SK-N-SH treated with all-trans-retinoic acid at 6 μM for 48 hours (cell line): Measurements from ENCODE around the gene RNASEH2B.
A peak's percentile ranks its signal among the peaks of the same experiment; 100 is the strongest.

Experiments used
- ATAC-seq: fragments of 200-7000 bp; cut with Tn5 transposase; 3 replicates; pipeline ENCODE4 v1.9.1; 2020; ENCODE audit warnings: mild to moderate bottlenecking, moderate library complexity
- ARNTL ChIP-seq: fragments of 450-650 bp; formaldehyde crosslinking; IDR thresholded peaks from 2 replicates; pipeline ENCODE4 v1.5.0; 2020; ENCODE audit warnings: low read depth, mild to moderate bottlenecking, moderate library complexity, borderline replicate concordance
- BACH2 ChIP-seq: fragments of 250-450 bp; sonication (Bioruptor Pico); IDR thresholded peaks from 2 replicates; pipeline ENCODE4 v1.9.0; 2021; ENCODE audit warnings: mild to moderate bottlenecking, borderline replicate concordance
- CSDC2 ChIP-seq: fragments of 250-450 bp; sonication (Bioruptor Pico); IDR thresholded peaks from 2 replicates; pipeline ENCODE4 v1.5.0; 2020; ENCODE audit warnings: mild to moderate bottlenecking, moderate library complexity
- ESRRG ChIP-seq: fragments of 250-450 bp; sonication (Bioruptor Pico); IDR thresholded peaks from 2 replicates; pipeline ENCODE4 v1.6.1; 2021; ENCODE audit warnings: mild to moderate bottlenecking
- GLIS3 ChIP-seq: fragments of 250-450 bp; sonication (Bioruptor Pico); IDR thresholded peaks from 2 replicates; pipeline ENCODE4 v1.5.0; 2020; ENCODE audit warnings: mild to moderate bottlenecking, moderate library complexity
- ISL1 ChIP-seq: fragments of 250-450 bp; sonication (Bioruptor Pico); IDR thresholded peaks from 2 replicates; pipeline ENCODE4 v2.1.2; 2022; ENCODE audit warnings: mild to moderate bottlenecking, moderate library complexity
- OSR1 ChIP-seq: fragments of 250-450 bp; sonication (Bioruptor Pico); IDR thresholded peaks from 2 replicates; pipeline ENCODE4 v1.8.0; 2022; ENCODE audit warnings: moderate library complexity, mild to moderate bottlenecking, inconsistent platforms
- PPARA ChIP-seq: fragments of 250-450 bp; sonication (Bioruptor Pico); IDR thresholded peaks from 2 replicates; pipeline ENCODE4 v1.5.0; 2020; ENCODE audit warnings: mild to moderate bottlenecking, borderline replicate concordance
- SNAI2 ChIP-seq: fragments of 250-450 bp; sonication (Bioruptor Pico); IDR thresholded peaks from 2 replicates; pipeline ENCODE4 v1.5.0; 2020; ENCODE audit warnings: mild to moderate bottlenecking, moderate library complexity
- TCF4 ChIP-seq: fragments of 250-450 bp; sonication (Bioruptor Pico); IDR thresholded peaks from 2 replicates; pipeline ENCODE4 v1.8.0; 2021; ENCODE audit warnings: mild to moderate bottlenecking, moderate library complexity, borderline replicate concordance
- TOX ChIP-seq: fragments of 250-450 bp; sonication (Bioruptor Pico); IDR thresholded peaks from 2 replicates; pipeline ENCODE4 v1.8.0; 2021; ENCODE audit warnings: mild to moderate bottlenecking, moderate library complexity, borderline replicate concordance
- ZC3H10 ChIP-seq: fragments of 250-450 bp; sonication (Bioruptor Pico); IDR thresholded peaks from 2 replicates; pipeline ENCODE4 v1.5.1; 2021; ENCODE audit warnings: mild to moderate bottlenecking, moderate library complexity
- ZFP3 ChIP-seq: fragments of 250-450 bp; sonication (Bioruptor Pico); IDR thresholded peaks from 2 replicates; pipeline ENCODE4 v1.5.0; 2020; ENCODE audit warnings: mild to moderate bottlenecking, moderate library complexity
- ZFP30 ChIP-seq: fragments of 450-650 bp; formaldehyde crosslinking; IDR thresholded peaks from 2 replicates; pipeline ENCODE4 v1.5.0; 2022; ENCODE audit warnings: mild to moderate bottlenecking, moderate library complexity
- ZNF565 ChIP-seq: fragments of 450-650 bp; formaldehyde crosslinking; conservative IDR thresholded peaks from 2 replicates; pipeline ENCODE4 v1.5.0; 2020; ENCODE audit warnings: low read depth, mild to moderate bottlenecking, moderate library complexity
- ZNF8 ChIP-seq: fragments of 450-650 bp; formaldehyde crosslinking; IDR thresholded peaks from 2 replicates; pipeline ENCODE4 v1.5.0; 2020; ENCODE audit warnings: mild to moderate bottlenecking, moderate library complexity
- TF ChIP-seq, protein P1 (sequence below): fragments of 250-450 bp; sonication (Bioruptor Pico); IDR thresholded peaks from 2 replicates; pipeline ENCODE4 v1.5.0; 2020; ENCODE audit warnings: mild to moderate bottlenecking, moderate library complexity
- TF ChIP-seq, protein P2 (sequence below): fragments of 250-450 bp; sonication (Bioruptor Pico); IDR thresholded peaks from 2 replicates; pipeline ENCODE4 v1.5.1; 2020; ENCODE audit warnings: low read depth, mild to moderate bottlenecking, moderate library complexity
- TF ChIP-seq, protein P3 (sequence below): fragments of 250-450 bp; sonication (Bioruptor Pico); IDR thresholded peaks from 2 replicates; pipeline ENCODE4 v1.8.0; 2021; ENCODE audit warnings: low read depth, mild to moderate bottlenecking, moderate library complexity, borderline replicate concordance
- TF ChIP-seq, protein P4 (sequence below): fragments of 250-450 bp; sonication (Bioruptor Pico); IDR thresholded peaks from 2 replicates; pipeline ENCODE4 v1.8.0; 2020; ENCODE audit warnings: mild to moderate bottlenecking, moderate library complexity, borderline replicate concordance
- TF ChIP-seq, protein P5 (sequence below): fragments of 250-450 bp; sonication (Bioruptor Pico); IDR thresholded peaks from 2 replicates; pipeline ENCODE4 v1.5.1; 2021; ENCODE audit warnings: mild to moderate bottlenecking, moderate library complexity

RNASEH2B gene

DNA sequence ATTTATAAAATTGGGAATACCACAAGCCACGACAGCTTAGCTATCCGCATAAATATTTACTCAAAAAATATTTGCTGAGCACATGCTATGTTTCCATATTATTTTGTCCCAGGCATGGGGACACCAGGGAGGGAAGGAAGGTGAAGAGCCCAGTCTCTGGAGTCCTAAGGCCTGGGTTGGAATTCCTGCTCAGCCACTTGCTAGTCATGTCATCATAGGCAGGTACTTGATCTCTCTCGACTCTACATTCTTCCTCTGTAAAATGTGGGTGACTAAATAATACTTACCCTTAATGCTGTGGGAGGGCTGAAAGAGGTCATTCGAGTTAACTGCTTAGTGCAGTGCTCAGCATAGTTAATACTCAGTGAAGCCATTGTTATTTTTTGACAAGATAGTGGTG lies 4.3 kb upstream of the RNASEH2B start (continued):
- TF ChIP-seq ESRRG (CRISPR knock-in tag) = no peak
- no peak for TF ChIP-seq ARNTL (CRISPR knock-in tag)
- TF ChIP-seq SNAI2 (CRISPR knock-in tag) = no peak

DNA sequence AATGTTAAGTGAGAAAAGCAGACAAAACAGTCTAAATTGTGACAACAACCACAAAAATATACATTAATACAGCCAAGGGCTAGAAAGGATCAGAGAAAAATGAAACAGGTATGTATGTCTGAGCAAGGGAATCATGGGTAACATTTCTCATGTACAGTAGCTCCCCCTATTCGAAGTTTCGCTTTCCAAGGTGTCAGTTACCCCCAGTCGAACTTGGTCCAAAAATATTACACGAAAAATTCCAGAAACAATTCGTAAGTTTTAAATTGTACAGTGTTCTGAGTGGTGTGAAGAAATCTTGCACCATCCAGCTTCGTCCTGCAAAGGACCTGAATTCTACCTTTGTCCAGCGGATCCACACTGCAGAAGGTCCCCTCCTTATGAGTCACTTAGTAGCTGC lies 1.8 kb upstream of the RNASEH2B start:
- ATAC-seq = no peak
- TF ChIP-seq PPARA (no peak), TOX (no peak), BACH2 (CRISPR knock-in tag) (no peak)
- TF ChIP-seq, protein P1, sequence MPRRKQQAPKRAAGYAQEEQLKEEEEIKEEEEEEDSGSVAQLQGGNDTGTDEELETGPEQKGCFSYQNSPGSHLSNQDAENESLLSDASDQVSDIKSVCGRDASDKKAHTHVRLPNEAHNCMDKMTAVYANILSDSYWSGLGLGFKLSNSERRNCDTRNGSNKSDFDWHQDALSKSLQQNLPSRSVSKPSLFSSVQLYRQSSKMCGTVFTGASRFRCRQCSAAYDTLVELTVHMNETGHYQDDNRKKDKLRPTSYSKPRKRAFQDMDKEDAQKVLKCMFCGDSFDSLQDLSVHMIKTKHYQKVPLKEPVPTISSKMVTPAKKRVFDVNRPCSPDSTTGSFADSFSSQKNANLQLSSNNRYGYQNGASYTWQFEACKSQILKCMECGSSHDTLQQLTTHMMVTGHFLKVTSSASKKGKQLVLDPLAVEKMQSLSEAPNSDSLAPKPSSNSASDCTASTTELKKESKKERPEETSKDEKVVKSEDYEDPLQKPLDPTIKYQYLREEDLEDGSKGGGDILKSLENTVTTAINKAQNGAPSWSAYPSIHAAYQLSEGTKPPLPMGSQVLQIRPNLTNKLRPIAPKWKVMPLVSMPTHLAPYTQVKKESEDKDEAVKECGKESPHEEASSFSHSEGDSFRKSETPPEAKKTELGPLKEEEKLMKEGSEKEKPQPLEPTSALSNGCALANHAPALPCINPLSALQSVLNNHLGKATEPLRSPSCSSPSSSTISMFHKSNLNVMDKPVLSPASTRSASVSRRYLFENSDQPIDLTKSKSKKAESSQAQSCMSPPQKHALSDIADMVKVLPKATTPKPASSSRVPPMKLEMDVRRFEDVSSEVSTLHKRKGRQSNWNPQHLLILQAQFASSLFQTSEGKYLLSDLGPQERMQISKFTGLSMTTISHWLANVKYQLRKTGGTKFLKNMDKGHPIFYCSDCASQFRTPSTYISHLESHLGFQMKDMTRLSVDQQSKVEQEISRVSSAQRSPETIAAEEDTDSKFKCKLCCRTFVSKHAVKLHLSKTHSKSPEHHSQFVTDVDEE (CRISPR knock-in tag) = no peak

DNA sequence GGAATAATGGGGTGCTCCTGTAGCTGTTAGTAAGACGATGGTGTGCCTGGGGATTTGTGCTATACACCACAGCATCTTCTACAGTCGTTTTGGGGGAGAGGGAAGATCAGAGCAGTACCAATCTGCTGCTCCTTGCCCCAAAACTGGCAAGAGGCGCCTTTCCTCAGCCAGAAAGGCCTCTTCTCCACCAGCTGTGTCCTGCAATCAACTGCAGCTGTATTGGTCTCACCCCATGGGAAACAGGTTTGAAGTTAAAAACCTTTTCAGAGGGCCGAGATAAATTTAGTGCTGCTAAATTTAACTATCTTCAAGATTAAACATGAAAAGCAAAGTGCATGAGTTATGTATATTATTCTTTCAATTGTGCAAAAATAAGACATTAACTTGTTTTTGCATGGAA lies 1.2 kb upstream of the RNASEH2B start:
- TF ChIP-seq ZC3H10 (CRISPR knock-in tag) (no peak), ZFP30 (no peak), ISL1 (CRISPR knock-in tag) (no peak)
- TF ChIP-seq, protein P2, sequence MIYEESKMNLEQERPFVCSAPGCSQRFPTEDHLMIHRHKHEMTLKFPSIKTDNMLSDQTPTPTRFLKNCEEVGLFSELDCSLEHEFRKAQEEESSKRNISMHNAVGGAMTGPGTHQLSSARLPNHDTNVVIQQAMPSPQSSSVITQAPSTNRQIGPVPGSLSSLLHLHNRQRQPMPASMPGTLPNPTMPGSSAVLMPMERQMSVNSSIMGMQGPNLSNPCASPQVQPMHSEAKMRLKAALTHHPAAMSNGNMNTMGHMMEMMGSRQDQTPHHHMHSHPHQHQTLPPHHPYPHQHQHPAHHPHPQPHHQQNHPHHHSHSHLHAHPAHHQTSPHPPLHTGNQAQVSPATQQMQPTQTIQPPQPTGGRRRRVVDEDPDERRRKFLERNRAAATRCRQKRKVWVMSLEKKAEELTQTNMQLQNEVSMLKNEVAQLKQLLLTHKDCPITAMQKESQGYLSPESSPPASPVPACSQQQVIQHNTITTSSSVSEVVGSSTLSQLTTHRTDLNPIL (CRISPR knock-in tag) = no peak
- TF ChIP-seq, protein P3, sequence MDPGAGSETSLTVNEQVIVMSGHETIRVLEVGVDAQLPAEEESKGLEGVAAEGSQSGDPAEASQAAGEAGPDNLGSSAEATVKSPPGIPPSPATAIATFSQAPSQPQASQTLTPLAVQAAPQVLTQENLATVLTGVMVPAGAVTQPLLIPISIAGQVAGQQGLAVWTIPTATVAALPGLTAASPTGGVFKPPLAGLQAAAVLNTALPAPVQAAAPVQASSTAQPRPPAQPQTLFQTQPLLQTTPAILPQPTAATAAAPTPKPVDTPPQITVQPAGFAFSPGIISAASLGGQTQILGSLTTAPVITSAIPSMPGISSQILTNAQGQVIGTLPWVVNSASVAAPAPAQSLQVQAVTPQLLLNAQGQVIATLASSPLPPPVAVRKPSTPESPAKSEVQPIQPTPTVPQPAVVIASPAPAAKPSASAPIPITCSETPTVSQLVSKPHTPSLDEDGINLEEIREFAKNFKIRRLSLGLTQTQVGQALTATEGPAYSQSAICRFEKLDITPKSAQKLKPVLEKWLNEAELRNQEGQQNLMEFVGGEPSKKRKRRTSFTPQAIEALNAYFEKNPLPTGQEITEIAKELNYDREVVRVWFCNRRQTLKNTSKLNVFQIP (CRISPR knock-in tag) = no peak

DNA sequence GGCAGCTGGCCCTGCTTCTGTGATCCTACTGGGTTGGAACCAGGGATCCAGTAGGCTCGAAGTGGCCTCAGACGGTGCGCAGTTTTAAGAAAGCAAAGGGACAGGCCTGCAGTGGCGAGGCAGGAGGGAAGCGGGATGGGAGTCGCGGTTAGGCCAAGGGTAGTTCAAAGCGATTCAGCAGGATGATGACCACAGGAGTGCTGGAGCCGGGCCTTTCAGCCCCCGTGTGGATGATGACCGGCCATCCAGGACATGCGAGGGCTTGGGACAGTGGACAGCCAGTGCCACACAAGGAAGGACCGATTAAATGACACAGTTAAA lies 854 bp downstream of the RNASEH2B start:
- peak; percentile 51 for ATAC-seq

More for the DNA sequence above, 1.2 kb upstream of the RNASEH2B start:
- ATAC-seq = no peak

More for the DNA sequence above, 854 bp downstream of the RNASEH2B start:
- TF ChIP-seq OSR1 (CRISPR knock-in tag) (no peak), TCF4 (no peak), ARNTL (CRISPR knock-in tag) (no peak), BACH2 (CRISPR knock-in tag) (no peak), ZC3H10 (CRISPR knock-in tag) (no peak), ZNF8 (CRISPR knock-in tag) (no peak), ZFP3 (CRISPR knock-in tag) (no peak), ESRRG (CRISPR knock-in tag) (no peak), ZNF565 (CRISPR knock-in tag) (no peak), PPARA (no peak), CSDC2 (no peak), ZFP30 (no peak), SNAI2 (CRISPR knock-in tag) (no peak), GLIS3 (CRISPR knock-in tag) (no peak)
- TF ChIP-seq, protein P1 (CRISPR knock-in tag) = no peak
- TF ChIP-seq, protein P4, sequence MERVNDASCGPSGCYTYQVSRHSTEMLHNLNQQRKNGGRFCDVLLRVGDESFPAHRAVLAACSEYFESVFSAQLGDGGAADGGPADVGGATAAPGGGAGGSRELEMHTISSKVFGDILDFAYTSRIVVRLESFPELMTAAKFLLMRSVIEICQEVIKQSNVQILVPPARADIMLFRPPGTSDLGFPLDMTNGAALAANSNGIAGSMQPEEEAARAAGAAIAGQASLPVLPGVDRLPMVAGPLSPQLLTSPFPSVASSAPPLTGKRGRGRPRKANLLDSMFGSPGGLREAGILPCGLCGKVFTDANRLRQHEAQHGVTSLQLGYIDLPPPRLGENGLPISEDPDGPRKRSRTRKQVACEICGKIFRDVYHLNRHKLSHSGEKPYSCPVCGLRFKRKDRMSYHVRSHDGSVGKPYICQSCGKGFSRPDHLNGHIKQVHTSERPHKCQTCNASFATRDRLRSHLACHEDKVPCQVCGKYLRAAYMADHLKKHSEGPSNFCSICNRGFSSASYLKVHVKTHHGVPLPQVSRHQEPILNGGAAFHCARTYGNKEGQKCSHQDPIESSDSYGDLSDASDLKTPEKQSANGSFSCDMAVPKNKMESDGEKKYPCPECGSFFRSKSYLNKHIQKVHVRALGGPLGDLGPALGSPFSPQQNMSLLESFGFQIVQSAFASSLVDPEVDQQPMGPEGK (CRISPR knock-in tag) = no peak
- TF ChIP-seq, protein P2 (CRISPR knock-in tag) = no peak
- TF ChIP-seq, protein P5, sequence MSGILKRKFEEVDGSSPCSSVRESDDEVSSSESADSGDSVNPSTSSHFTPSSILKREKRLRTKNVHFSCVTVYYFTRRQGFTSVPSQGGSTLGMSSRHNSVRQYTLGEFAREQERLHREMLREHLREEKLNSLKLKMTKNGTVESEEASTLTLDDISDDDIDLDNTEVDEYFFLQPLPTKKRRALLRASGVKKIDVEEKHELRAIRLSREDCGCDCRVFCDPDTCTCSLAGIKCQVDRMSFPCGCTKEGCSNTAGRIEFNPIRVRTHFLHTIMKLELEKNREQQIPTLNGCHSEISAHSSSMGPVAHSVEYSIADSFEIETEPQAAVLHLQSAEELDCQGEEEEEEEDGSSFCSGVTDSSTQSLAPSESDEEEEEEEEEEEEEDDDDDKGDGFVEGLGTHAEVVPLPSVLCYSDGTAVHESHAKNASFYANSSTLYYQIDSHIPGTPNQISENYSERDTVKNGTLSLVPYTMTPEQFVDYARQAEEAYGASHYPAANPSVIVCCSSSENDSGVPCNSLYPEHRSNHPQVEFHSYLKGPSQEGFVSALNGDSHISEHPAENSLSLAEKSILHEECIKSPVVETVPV (CRISPR knock-in tag) = no peak
- TF ChIP-seq, all 23 proteins: peak for 0
